Smooth muscle cell (in vitro differentiated cells): ENCODE data around the gene OPRL1. TPM values are rescaled to one million over a fixed set of nuclear protein-coding genes. Genes with fewer than 3 reads are reported as not detected.

Experiments
- DNase-seq: peaks from one replicate; lab custom pipeline; 2025; ENCODE audit not compliant: unreplicated experiment; lab: John Stamatoyannopoulos, UW
- H2AFZ ChIP-seq: fragments of 200-600 bp; sonication (generic); 2 replicates; pipeline ENCODE4 v1.6.0; 2016; ENCODE audit warnings: antibody characterized with exemption, low read depth, mild to moderate bottlenecking
- H3F3A ChIP-seq: fragments of 200-600 bp; sonication (generic); 2 replicates; pipeline ENCODE4 v1.6.0; 2017; ENCODE audit warnings: antibody characterized with exemption, low read depth
- H3K27ac ChIP-seq: fragments of 200-600 bp; sonication (generic); 2 replicates; pipeline ENCODE4 v1.5.1; 2016; ENCODE audit warnings: low read depth, mild to moderate bottlenecking
- H3K27me3 ChIP-seq: fragments of 200-600 bp; sonication (generic); 2 replicates; pipeline ENCODE4 v1.6.1; 2016; ENCODE audit warnings: low read depth, mild to moderate bottlenecking
- H3K36me3 ChIP-seq: fragments of 200-600 bp; sonication (generic); 2 replicates; pipeline ENCODE4 v1.5.1; 2016; ENCODE audit warnings: low read depth
- H3K4me1 ChIP-seq: fragments of 200-600 bp; sonication (generic); 2 replicates; pipeline ENCODE4 v1.5.1; 2016; ENCODE audit warnings: low read depth
- H3K4me2 ChIP-seq: fragments of 200-600 bp; sonication (generic); 2 replicates; pipeline ENCODE4 v1.6.0; 2016; ENCODE audit warnings: mild to moderate bottlenecking
- H3K4me3 ChIP-seq: fragments of 200-600 bp; sonication (generic); 2 replicates; pipeline ENCODE4 v1.5.1; 2016; ENCODE audit warnings: mild to moderate bottlenecking
- H3K79me2 ChIP-seq: fragments of 200-600 bp; sonication (generic); 2 replicates; pipeline ENCODE4 v1.6.0; 2016; ENCODE audit warnings: low read depth, mild to moderate bottlenecking
- H3K9ac ChIP-seq: fragments of 200-600 bp; sonication (generic); 2 replicates; pipeline ENCODE4 v1.6.0; 2016; ENCODE audit warnings: low read depth
- H3K9me3 ChIP-seq: fragments of 200-600 bp; sonication (generic); replicated peaks from 2 replicates; pipeline ENCODE4 v1.5.1; 2016; ENCODE audit warnings: low read depth
- H4K20me1 ChIP-seq: fragments of 200-600 bp; sonication (generic); 2 replicates; pipeline ENCODE4 v1.6.0; 2016; ENCODE audit warnings: low read depth
- WGBS: methylation state at CpG from one replicate; pipeline ENCODE4 v1.1.7; 2016; ENCODE audit warnings: low lambda C conversion rate; 5-methylcytosine and 5-hydroxymethylcytosine counted together
- polyA plus RNA-seq: library from polyadenylated mRNA; unstranded; fragments of >200 nt; fragmentation: Nextera tagmentation; extraction: Ambion mirVana; gene quantifications from 2 replicates; pipeline ENCODE4 v1.2.1, GENCODE V29; 2016
- total RNA-seq: library from RNA; depleted of rRNA; stranded (reverse); fragments of >200 nt; gene quantifications from 2 replicates; pipeline ENCODE4 v1.2.3, GENCODE V29; 2014
- TF ChIP-seq, protein P1 (sequence below): fragments of 200-600 bp; sonication (generic); IDR thresholded peaks from 2 replicates; pipeline ENCODE4 v1.5.1; 2017; ENCODE audit warnings: borderline replicate concordance, mild to moderate bottlenecking, antibody characterized with exemption; ENCODE audit not compliant: insufficient read depth, poor library complexity, severe bottlenecking

The OPRL1 gene
- total and polyA plus RNA-seq, 2 experiments from 2014 or later = 3.1 to 6.4 TPM

DNA sequence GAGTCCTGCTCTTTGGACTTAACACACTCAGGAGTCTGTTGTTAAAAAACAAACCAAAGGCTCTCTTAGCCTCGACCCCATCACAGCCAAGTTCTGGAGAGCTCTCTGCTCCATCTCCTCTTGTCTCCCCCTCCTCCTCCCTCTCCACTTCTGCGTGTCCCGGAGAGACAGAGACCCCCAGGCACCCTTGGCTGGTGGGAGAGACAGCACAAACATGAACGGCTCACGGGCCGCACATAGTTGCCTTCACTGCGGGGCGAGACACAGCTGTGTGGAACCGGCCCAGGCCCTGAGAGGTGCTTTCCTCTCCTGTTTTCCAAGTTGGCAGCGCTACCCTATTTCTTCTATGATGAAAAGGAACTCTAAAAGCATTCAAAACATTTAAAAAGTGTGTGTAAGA is 61.1 kb downstream of the OPRL1 start:
- TF ChIP-seq, protein P1, sequence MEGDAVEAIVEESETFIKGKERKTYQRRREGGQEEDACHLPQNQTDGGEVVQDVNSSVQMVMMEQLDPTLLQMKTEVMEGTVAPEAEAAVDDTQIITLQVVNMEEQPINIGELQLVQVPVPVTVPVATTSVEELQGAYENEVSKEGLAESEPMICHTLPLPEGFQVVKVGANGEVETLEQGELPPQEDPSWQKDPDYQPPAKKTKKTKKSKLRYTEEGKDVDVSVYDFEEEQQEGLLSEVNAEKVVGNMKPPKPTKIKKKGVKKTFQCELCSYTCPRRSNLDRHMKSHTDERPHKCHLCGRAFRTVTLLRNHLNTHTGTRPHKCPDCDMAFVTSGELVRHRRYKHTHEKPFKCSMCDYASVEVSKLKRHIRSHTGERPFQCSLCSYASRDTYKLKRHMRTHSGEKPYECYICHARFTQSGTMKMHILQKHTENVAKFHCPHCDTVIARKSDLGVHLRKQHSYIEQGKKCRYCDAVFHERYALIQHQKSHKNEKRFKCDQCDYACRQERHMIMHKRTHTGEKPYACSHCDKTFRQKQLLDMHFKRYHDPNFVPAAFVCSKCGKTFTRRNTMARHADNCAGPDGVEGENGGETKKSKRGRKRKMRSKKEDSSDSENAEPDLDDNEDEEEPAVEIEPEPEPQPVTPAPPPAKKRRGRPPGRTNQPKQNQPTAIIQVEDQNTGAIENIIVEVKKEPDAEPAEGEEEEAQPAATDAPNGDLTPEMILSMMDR = no peak
- Histone ChIP-seq H3K36me3 (no peaks in the 10 kb centered on the region), H3K79me2 (no peaks in the 10 kb centered on the region), H3F3A (no peaks in the 10 kb centered on the region), H3K4me2 (no peak overlapping the region), H3K27me3 (no peaks in the 10 kb centered on the region), H3K9ac (no peak overlapping the region), H2AFZ (no peak overlapping the region), H3K27ac (no peak overlapping the region), H4K20me1 (no peaks in the 10 kb centered on the region), H3K4me3 (no peak overlapping the region), H3K4me1 (peaks cover 21% of the 10 kb centered on the region), H3K9me3 (no peaks in the 10 kb centered on the region)
- DNase-seq = no peak
- WGBS = 87% methylated on average over 10 of the region's 10 CpGs

DNA sequence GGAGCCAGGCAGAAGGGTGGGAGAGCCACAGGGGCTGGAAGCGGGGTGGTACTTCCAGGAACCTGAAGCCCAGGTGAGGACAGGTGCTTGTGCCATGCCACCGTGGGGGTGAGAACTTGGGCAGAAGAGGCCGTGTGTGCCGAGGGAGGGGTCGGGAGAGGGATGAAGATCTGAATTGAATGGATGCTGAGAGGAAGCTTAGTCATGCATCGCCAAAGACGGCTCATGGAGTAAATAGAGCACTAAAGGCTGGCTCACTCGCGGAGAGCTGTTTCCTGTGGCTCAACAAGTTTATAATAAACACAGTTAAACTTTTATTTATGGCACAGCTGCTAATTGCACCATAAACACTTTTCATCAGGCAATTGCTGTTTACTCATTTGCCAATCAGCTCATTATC is 62.7 kb downstream of the OPRL1 start:
- H3K36me3 ChIP-seq = no peaks in the 10 kb centered on the region
- H3K4me1 ChIP-seq = peaks cover 21% of the 10 kb centered on the region
- H4K20me1 ChIP-seq = no peaks in the 10 kb centered on the region
- no peaks in the 10 kb centered on the region for H3K27me3 ChIP-seq
- DNase-seq = no peak
- H3K79me2 ChIP-seq = no peaks in the 10 kb centered on the region
- no peak overlapping the region for H3K4me3 ChIP-seq
- no peaks in the 10 kb centered on the region for H3F3A ChIP-seq
- no peaks in the 10 kb centered on the region for H3K9me3 ChIP-seq
- WGBS = 46% methylated on average over 9 of the region's 9 CpGs
- TF ChIP-seq, protein P1 = no peak
- H3K27ac ChIP-seq = no peak overlapping the region
- no peak overlapping the region for H3K9ac ChIP-seq
- H2AFZ ChIP-seq = no peak overlapping the region
- H3K4me2 ChIP-seq = no peak overlapping the region

- H3K4me3 ChIP-seq = no peak overlapping the region
- H3K4me2 ChIP-seq = no peak overlapping the region
- H3K27me3 ChIP-seq = no peaks in the 10 kb centered on the region
- DNase-seq = no peak
- H3K9ac ChIP-seq = no peak overlapping the region
- no peaks in the 10 kb centered on the region for H3F3A ChIP-seq
- TF ChIP-seq, protein P1 = no peak
- H3K27ac ChIP-seq = no peak overlapping the region
- 86% methylated on average over 14 of the region's 14 CpGs for WGBS
- peaks cover 21% of the 10 kb centered on the region for H3K4me1 ChIP-seq
- no peak overlapping the region for H2AFZ ChIP-seq
- H3K79me2 ChIP-seq = no peaks in the 10 kb centered on the region
- H3K9me3 ChIP-seq = no peaks in the 10 kb centered on the region
- H4K20me1 ChIP-seq = no peaks in the 10 kb centered on the region
- H3K36me3 ChIP-seq = no peaks in the 10 kb centered on the region
These were observed 63.3 kb downstream of the OPRL1 start for GRCh38 chr20:64143018-64143801.
